ENCODE data around the gene PDE12.
A peak's percentile ranks its signal among the peaks of the same experiment; 100 is the strongest.

The PDE12 gene, protein sequence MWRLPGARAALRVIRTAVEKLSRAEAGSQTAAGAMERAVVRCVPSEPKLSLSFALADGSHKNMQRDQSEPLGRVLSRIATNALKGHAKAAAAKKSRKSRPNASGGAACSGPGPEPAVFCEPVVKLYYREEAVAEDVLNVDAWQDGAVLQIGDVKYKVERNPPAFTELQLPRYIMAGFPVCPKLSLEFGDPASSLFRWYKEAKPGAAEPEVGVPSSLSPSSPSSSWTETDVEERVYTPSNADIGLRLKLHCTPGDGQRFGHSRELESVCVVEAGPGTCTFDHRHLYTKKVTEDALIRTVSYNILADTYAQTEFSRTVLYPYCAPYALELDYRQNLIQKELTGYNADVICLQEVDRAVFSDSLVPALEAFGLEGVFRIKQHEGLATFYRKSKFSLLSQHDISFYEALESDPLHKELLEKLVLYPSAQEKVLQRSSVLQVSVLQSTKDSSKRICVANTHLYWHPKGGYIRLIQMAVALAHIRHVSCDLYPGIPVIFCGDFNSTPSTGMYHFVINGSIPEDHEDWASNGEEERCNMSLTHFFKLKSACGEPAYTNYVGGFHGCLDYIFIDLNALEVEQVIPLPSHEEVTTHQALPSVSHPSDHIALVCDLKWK

DNA sequence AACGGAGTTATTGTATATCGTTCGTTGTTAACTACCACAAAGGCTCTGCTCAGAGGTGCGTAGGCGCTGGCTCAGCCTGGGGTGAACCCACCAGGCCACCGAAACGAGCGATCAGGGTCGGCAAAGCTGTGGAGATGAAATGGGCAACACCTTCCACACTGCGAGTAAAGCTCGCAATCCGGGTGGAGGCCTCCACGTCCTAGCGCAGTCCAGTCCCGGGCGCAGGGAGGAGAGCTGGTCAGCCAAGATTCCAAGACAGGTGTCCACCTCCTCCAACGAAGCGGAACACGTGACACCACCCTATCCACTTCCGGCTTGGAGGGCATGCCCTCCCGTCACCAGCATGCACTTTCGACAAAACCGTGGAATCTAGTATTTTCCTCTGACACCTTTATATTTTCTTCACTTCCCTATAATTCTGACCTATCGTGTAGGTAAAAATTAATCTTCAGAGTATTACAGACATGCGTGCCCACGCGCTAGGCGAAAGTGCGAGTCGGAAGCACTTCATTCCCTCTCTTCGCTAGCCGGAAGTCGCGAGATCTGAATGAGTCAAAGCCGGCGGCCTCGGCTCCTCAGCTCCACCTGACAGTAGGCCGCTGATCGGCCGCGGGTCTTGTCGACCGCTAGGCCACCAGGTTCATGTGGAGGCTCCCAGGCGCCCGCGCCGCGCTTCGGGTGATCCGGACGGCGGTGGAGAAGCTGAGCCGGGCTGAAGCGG, at the start of gene PDE12:
Gene PDE12, plus strand, starts transcription at position 537 of the 721 bp plus-strand sequence. Its CDS starts 106 bp downstream, at position 643.
- DNase-seq, result peak; percentile 48

DNA sequence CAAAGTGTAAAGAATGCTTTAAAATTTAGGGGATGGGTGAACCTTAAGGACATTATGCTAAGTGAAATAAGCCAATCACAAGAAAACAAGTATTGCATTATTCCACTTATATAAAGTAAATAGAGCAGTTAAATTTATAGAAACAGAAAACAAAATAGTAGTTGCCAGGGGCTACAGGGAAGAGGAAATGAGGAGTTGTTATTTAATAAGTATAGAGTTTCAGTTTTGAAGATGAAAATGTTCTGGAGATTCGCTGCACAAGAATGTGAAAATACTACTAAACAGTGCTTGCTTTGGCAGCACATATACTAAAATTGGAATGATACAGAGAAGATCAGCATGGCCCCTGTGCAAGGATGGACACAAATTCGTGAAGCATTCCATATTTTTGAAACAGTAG, 43.9 kb upstream of the PDE12 start:
- DNase-seq, result no peak

DNA sequence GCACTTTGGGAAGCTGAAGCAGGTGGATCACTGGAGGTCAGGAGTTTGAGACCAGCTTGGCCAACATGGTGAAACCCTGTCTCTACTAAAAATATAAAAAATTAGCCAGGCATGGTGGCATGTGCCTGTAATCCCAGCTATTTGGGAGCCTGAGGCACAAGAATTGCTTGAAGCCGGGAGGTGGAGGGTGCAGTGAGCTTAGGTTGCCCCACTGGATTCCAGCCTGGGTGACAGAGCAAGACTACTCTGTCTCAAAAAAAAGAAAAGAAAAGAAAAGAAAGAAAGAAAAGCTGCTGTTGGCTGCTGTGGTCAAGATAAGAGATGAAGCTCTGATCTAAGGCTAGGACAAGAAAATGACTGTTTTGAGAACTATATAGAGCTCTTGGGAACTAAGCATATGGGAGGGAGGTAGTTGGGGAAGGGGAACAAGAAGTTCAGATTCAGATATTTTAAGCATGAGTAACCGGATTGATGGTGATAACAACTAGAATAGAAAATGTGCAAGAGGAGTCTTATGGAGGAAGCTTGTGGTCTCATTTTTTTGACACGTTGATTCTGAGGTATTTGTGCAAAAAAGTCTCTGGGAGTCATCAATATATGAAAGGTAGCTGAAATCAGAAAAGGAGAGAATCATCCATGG, 37.7 kb upstream of the PDE12 start:
- DNase-seq, result no peak

DNA sequence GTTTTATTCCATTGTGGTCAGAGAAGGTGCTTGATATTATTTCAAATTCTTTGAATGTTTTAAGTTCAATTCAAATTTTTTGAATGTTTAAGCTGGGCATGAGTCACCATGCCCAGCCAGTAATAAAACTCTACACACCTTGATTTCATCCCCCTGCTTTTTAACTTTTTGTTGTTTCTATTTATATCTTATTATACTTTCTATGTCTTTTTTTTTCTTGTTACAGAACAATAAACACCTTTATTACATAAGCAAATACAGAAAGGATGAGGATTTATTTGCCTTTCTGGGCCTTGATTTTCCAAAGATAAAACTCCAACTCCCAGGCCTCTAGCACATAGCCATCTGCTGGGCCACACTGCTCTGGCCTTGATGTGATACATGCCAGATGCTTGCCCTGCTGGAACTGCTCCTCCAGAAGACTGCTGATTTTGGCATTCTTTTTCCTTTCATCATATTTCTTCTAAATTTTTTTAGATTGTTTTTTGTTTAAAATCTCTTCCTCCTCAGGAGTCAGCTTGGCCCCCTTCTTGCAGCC, 25.9 kb upstream of the PDE12 start:
- no peak for DNase-seq

DNA sequence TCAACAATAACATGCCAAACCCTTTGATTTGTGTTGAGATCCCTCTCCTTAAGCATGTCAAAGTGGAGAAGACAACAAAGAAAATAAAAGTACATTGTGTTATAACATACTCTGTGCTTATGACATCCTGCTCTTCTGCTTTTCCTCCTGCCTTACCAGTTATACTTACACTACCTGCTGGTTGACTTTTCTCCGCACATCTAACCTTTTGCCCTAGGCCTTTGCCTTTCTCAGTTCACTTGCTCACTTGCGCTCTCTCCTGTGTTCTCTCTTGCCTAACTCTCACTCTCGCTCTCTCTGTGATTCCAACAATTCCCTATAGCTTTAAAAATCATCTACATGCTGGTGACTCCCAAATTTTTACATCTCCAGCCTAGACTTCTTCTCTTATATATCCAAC, 17.6 kb upstream of the PDE12 start:
- DNase-seq, result no peak

DNA sequence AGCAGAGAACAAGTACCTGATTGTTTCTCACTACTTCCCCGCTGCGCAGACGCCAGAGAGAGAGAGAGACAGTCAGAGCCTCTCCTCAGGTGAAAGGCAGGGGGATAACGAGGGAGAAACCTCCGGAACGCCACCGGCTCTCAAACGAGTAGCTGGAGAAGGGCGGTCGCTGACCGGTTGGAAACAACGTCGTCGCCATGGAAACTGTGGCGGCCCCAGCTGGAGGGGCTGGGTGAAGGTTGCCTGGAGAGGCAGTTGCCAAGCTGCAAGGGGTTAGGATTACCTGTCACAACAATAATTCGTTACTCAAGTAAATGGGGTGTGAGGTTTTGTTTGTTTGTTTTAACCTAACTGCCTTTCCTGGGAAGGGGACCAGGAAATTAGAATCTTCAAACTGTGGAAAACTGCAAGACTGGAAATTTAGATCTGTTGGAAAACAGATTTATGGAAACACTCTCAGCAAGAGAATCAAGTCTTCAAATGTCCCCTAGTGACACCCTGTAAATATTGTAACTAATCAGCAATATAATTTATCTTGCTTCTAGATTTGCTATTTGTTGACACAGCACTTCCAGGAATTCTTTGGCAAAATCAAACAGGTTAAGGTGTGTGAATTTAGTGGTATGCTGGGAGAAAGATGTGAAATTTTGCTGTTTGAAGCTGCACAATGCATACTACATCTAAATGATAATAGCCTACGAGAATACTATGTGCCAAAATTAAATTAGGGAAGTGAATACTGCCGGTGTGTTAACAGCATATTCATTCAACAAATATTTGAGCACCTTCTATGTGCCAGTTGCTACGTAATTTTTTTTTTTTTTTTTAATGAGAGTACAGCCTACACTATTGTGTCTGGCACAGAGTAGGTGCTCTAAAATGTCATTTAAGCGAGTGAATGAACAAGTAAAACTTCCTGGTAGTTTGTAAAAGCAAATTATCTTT, 11.6 kb upstream of the PDE12 start, which contains the start of gene DNAH12:
Gene DNAH12, minus strand, starts transcription at position 164 of the 945 bp plus-strand sequence. CDS start 1,474 bp downstream, outside the sequence.
- DNase-seq, result peak; percentile 52

DNA sequence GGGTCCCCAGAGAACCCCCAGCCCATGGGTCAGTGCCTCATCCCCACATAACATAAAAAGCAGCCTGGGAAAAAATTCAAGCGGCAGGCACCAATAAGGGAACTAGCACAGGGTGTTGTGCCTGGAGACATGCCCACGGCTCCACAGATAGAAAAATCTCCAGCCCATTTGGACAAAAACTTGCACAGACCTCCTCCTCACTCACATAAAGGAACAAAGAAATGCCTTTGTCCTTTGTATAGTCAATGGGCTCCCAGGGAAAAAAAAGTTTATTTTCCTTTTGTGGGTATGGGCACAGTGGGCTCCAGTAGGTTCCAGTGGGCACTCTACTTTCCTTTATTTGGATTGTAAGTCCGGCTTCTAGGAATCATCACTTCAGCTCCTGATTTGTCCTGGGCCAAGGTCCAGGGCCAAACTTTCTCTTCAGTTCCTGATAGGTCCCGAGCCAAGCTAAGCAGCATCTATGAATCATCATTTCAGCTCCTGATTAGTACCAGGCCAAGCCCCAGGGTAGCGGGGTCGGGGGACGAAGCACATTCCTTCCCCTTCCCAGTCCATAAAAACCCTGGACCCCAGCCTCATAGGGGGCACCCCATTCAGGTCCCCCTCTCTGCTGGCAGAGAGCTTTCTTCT, 10.3 kb upstream of the PDE12 start:
- no peak for DNase-seq

DNA sequence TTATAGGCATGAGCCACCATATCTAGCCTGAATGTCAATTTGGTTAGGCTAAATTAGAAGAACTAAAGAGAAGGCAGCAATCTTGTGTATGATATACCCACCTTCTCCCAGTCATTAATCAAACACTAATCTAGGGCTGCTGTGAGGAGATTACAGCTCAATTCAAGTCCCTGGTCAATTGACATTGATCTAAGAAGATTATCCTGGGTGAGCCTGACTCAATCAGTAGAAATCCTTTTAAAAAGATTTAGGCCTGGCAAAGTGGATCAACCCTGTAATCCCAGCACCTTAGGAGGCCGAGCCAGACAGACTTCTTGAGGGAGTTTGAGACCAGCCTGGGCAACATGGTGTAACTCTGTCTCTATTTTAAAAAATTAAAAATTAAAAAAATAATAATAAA, 9.5 kb upstream of the PDE12 start:
- no peak for DNase-seq

DNA sequence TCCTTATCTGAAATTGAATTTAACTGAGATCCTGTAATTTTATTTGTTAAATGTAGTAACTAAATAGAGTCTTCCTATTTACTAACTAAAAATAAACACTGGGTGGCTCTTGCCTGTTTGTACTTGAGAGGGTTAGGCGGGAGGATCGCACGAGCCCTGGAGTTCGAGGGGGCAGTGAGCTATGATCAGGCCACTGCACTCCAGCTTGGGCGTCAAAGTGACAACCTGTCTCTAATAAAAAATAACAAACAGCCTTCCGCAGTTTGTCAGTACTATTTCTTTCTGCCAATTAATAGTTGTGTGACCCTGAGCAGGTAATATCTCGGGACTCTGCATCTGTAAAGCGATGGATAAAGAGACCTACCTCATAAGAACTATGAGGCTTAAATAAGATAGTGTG, 768 bp upstream of the PDE12 start:
- DNase-seq, result no peak

DNA sequence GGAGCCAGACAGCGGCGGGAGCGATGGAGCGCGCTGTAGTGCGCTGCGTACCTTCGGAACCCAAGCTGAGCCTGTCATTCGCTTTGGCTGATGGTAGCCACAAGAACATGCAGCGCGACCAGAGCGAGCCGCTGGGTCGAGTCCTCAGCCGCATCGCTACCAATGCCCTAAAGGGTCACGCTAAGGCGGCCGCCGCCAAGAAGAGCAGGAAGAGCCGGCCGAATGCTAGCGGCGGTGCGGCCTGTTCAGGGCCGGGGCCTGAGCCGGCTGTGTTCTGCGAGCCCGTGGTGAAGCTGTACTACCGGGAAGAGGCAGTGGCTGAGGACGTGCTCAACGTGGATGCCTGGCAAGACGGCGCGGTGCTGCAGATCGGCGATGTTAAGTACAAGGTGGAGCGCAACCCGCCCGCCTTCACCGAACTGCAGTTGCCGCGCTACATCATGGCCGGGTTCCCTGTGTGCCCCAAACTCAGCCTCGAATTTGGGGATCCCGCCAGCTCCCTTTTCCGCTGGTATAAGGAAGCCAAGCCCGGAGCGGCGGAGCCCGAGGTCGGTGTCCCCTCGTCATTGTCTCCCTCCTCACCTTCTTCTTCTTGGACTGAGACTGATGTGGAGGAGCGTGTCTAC, 498 bp downstream of the PDE12 start:
- no peak for DNase-seq

DNA sequence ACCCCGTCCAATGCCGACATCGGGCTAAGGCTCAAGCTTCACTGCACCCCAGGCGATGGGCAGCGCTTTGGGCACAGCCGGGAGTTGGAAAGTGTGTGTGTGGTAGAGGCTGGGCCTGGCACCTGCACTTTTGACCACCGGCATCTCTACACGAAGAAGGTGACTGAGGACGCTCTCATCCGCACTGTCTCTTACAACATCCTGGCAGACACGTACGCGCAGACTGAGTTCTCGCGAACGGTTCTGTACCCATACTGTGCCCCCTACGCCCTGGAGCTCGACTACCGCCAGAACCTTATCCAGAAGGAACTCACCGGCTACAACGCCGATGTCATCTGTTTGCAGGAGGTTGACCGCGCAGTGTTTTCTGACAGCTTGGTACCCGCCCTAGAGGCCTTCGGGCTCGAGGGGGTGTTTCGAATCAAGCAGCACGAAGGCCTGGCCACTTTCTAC, 1.0 kb downstream of the PDE12 start:
- DNase-seq, result no peak

DNA sequence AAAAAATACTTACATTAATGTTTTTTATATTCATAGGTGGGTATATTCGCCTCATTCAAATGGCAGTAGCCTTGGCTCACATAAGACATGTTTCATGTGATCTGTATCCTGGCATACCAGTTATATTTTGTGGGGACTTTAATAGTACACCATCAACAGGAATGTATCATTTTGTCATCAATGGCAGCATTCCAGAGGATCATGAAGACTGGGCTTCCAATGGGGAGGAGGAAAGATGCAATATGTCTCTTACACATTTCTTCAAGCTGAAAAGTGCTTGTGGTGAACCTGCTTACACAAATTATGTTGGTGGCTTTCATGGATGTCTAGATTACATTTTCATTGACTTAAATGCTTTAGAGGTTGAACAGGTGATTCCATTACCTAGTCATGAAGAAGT, 3.5 kb downstream of the PDE12 start:
- DNase-seq, result no peak

DNA sequence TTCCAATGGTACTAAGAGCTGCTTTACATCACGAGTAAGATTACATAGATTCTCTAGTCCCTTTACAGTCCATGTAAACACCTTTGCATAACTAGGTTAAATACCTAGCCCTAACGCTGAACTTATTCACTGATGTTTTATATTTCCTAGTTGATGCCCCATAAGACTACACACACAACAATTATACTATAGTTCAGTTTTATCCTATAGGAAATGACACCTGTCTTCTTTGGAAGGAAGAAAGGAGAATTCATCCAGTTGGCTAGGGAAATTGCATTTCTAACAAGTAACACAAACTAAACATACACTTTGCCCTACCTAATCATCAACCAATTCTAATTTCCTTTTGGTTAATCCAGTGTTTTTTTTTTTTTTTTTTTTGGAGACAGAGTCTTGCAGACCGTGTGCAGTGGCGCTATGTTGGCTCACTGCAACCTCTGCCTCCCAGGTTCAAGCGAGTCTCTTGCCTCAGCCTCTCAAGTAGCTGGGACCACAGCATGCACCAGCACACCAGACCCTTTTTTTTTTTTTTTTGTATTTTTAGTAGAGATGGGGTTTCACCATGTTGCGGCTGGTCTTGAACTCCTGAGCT, 13.9 kb downstream of the PDE12 start:
- DNase-seq, result no peak

DNA sequence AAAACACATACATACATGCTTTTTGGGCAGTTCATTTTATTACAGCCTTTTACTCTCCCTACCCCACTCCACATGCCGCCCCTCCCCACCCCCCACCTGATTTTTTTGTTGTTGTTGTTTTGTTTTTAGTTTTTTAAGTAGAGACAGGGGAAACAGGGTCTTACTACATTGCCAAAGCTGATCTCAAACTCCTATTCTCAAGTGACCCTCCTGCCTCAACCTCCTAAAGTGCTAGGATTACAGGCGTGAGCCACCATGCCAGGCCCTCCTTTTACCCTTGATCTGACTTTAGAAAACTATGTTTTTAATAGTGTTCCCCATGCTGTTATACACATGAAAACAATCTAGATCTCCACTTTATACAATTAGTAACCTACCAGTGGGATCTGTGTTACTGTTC, 14.8 kb downstream of the PDE12 start:
- DNase-seq, result no peak

DNA sequence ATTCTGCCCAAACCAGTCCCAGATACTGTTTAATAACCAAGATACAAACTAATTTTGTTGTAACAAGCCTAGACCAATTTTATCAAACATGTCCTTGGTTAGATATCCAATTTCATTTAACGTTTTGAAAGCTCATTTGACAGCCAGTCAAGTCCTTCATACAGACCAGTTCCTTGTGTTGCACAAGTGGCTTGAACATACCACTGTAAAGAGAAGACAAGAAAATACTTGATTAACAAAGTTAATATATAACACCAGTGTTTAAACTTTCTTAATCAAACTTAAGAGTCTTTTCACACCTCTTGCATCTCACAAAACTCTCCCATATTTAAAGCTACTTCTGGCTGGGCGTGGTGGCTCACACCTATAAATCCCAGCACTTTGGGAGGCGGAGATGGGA, 16.0 kb downstream of the PDE12 start:
- DNase-seq, result no peak

DNA sequence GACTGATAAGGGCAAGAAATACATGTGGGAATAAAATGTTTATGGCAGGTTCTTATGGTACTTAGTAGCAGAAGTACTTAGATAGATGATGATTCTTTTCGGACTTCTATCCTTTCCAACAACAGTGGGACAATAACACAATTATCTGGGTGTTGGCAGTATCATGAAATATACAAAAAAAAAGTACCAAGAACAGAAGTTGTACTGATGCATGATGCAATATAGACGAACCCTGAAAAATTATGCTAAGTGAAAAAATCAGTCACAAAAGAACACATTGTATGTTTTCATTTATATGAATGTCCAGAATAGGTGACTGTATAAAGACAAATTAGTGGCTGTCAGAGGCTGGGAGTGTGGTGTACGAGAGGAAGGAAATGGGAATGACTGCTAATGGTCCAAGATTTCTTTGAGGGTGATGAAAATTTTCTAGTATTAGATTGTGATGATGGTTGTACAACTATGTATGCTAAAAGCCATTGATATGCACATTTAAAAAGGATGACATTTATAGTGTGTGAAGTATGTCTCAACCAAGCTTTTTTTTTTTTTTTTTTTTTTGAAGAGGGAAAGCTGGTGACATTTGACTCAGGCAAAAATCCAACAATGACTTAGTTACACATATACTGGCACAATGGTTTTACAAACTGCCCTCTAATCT, 20.0 kb downstream of the PDE12 start:
- no peak for DNase-seq

DNA sequence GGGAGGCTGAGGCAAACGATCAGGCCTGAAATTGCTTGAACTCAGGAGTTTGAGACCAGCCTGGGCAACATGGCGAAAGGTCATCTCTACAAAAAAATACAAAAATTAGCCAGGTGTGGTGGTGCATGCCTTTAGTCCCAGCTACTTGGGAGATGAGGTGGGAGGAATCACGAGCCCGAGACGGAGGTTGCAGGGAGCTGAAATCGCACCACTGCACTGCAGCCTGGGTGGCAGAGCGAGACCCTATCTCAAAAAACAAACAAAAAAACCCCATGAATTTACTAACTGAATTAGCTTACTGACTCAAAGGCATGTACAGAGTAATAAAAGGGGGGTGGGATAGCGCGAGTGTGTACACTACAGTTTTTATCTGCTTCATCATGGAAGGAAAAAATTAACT, 21.7 kb downstream of the PDE12 start:
- no peak for DNase-seq

DNA sequence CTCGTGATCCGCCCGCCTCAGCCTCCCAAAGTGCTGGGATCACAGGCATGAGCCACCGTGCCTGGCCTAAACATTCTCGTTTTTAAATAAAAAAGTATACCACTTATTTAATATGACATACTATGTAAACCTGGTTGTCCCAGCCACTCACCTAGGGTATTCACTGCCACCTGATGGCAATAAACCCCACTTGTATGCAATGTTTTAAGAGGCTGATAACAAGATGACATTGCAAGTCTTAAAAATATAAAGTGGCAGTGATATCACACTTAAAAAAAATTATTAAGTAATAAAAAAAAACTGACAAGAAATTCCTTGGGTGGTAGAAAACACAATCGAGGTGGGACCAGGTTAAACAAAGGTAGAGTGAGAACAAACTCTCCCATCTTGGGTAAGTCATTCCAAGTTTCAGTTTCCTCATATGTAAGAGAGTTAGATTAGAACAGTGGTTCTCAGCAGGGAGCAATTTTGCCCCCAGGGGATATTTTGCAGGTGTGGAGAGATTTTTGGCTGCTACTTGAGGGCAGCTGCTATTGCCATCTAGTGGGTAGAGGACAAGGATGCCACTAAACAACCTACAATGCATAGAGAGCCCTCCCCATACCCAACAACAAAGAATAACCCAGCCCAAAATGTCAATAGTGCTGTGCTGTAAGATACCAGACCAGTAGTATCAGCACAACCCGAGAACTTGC, 26.5 kb downstream of the PDE12 start:
- DNase-seq, result no peak

DNA sequence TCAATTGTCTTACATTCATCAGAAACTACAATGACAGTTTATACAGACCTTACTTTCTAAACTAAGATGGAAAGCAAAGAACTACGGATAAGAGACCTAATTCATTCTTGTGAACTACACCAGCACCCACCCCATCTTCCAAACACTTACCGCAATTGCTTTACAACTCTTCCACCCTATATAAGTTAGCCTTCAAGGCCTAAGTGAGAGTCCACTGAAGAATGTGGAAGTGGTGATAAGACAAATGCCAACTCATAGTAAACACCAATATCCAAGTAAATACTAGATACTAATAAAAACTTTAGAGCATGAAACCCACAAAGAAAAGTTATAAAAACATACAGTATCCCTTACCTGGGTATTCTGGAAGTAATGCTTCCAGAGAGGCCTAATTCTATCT, 27.5 kb downstream of the PDE12 start:
- no peak for DNase-seq

All from NCI-H2029 treated with DMSO at 0.1 percent for 48 hours (cell line).